Measurements from ENCODE around the gene MUC5B. TPM values are rescaled to one million over a fixed set of nuclear protein-coding genes. Genes with fewer than 3 reads are reported as not detected.

Gene MUC5B
- total and polyA plus RNA-seq, 2 of the 13 experiments (the other 11 are each of a cell fraction or from before 2014, with no cell fraction given): 0.01 TPM; not detected in 1

GRCh38 chr11:1304380-1304779, 81.5 kb downstream of the MUC5B start (continued):
- TF ChIP-seq BRF2 (CRISPR knock-in tag; IDR thresholded peaks at IDR 0.05) (no peak), SRSF9 (IDR thresholded peaks at IDR 0.05; ENCODE audit: borderline replicate concordance, insufficient read depth, low read depth, low read length, poor library complexity, severe bottlenecking) (no peak), ZNF883 (CRISPR knock-in tag; IDR thresholded peaks at IDR 0.05; ENCODE audit: not compliant biosample characterization) (no peak), ELF1 (CRISPR knock-in tag; IDR thresholded peaks at IDR 0.05) (no peak), ZNF678 (CRISPR knock-in tag; IDR thresholded peaks at IDR 0.05) (no peak), FOXP4 (CRISPR knock-in tag; IDR thresholded peaks at IDR 0.05) (no peak; the same call in 1 of the 2 replicates), SALL1 (CRISPR knock-in tag; IDR thresholded peaks at IDR 0.05) (peak; percentile 82), ZNF503 (CRISPR knock-in tag; IDR thresholded peaks at IDR 0.05) (0 out of 2 replicates have a peak, but pooled peaks have one; percentile 31), ZNF350 (CRISPR knock-in tag; IDR thresholded peaks at IDR 0.05; ENCODE audit: borderline replicate concordance, low read depth) (no peak), ZNF225 (CRISPR knock-in tag; IDR thresholded peaks at IDR 0.05) (no peak), ZBTB43 (CRISPR knock-in tag; conservative IDR thresholded peaks at IDR 0.05) (0 out of 2 replicates have a peak, but pooled peaks have one; percentile 36), ZIK1 (CRISPR knock-in tag; IDR thresholded peaks at IDR 0.05; ENCODE audit: borderline replicate concordance, low read depth) (no peak), BORCS8-MEF2B (CRISPR knock-in tag; IDR thresholded peaks at IDR 0.05) (no peak), NONO (IDR thresholded peaks at IDR 0.05) (no peak), NONO (CRISPR knock-in tag; conservative IDR thresholded peaks at IDR 0.05) (peak; percentile 30; the same call in 1 of the 2 replicates), BHLHE40 (IDR thresholded peaks at IDR 0.05; ENCODE audit: low read length) (no peak), ZFP62 (CRISPR knock-in tag; IDR thresholded peaks at IDR 0.05) (no peak), ZBTB10 (CRISPR knock-in tag; IDR thresholded peaks at IDR 0.05; ENCODE audit: borderline replicate concordance) (peak; percentile 72; the same call in 1 of the 2 replicates), ARNT2 (CRISPR knock-in tag; IDR thresholded peaks at IDR 0.05; ENCODE audit: low read depth) (no peak), MED8 (CRISPR knock-in tag; IDR thresholded peaks at IDR 0.05; ENCODE audit: insufficient replicate concordance) (no peak), NBN (conservative IDR thresholded peaks at IDR 0.05) (no peak)

Data from HepG2 (cell line).